NCI-H2081 (cell line): Measurements from ENCODE around the gene EPHA4.

ENCODE experiments used
- DNase-seq, 2 experiments: peaks; one replicate each; lab custom pipeline; 2025; lab: John Stamatoyannopoulos, UW

EPHA4 gene

DNA sequence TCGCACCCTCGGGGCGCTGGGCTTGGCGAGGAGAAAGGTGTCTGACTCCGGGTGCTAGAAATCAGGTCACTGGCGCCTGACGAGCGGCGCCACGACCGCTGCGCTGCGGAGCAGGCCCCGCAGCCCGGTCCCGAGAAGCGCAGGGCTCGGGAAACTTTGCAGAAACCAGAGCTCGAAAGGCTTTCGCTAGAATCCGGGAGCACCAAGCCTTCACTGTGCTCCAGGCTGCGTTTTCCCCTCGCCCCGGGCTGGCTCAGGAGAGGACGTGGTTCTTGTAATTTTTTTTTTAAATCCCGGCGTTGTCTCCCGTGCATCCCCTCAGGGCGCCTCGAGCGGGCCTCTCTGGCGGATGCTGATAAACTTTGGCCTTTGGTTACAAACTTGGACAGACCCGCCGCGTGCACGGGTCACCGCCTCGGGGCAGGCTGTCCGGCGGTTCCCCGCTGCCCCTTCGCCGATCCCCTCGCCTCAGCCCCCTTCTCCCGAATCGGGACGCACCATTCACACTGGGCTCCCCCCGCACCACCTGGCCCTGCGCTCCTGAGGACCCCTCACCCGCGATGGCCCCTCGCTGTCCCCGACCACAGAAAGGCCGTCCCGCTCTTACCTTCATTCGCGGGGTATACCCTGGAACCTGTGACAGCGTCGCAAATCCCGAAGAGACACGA lies 419 bp downstream of the EPHA4 start:
- DNase-seq: peak in 1 of 2 experiments; percentile 40

DNA sequence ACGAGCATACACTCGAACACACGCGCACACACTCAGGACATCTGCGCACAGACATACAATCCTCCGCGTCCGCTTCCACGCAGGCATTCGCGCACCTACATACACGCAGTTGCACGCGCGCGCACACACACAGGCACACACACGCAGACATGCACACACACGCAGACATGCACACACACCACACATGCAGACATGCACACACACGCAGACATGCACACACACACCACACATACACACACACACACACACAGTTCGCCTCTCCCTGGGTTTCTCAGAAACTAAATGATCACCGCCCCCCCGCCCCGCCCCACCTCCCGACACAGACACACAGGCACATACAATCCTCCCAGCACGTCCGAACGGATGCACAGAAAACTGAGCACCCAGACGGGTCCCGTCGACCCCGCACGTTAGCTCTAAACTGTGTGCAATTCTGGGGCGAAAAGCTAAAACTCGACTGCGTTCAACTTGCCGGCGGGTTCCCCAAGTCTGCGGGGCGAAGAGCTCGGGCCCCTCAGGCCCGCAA lies 1.0 kb downstream of the EPHA4 start:
- DNase-seq: peak in 1 of 2 experiments; percentile 40

GRCh38 chr2:221570321-221570935 lies 1.7 kb downstream of the EPHA4 start:
- peak; percentile 58 to 71 for DNase-seq

GRCh38 chr2:221569871-221570270 lies 2.2 kb downstream of the EPHA4 start:
- no peak for DNase-seq

DNA sequence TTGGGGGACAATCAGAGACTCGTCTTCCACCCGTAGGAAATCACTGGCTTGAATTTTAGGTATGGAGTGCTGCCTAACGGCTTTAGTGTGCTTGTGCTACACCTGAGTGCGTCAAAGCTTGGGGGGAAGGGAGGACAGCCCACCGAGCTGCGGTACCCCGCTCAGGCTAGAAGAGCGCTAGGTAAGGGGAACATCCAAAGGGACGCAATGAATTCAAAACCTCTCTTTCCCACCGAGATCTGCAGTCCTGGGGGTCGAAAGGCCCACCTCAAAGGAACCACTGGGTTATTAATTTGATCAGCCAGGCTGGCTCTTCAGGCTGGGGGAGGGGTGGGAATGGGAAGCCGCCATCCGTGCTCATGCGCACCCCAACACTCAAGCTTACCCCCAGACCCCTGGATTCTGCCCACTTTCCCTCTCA lies 2.7 kb downstream of the EPHA4 start:
- no peak for DNase-seq

GRCh38 chr2:221568299-221568698 lies 3.8 kb downstream of the EPHA4 start:
- DNase-seq: no peak

DNA sequence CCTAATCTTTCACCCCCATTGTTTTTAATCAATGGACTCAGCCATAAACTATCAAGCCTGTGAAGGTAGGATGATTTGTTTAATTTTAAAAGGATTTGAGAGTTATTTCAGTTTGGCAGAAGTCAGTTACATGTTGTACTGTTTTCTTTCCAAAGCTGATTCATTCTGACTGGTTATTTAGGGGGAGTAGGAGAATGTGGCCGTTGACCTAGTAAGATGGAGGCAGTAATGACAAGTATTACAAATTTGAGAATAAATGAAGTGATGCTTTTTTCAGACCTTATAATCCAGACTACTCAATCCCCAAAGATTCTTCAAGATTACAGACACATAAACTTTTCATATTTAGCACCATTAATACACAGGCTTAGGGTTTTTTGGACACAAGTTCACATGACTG lies 4.3 kb downstream of the EPHA4 start:
- no peak for DNase-seq

- DNase-seq: no peak
Measured at GRCh38 chr2:221567231-221567760, 4.8 kb downstream of the EPHA4 start.

- DNase-seq: no peak
Measured at GRCh38 chr2:221563270-221563985, 8.7 kb downstream of the EPHA4 start.

DNA sequence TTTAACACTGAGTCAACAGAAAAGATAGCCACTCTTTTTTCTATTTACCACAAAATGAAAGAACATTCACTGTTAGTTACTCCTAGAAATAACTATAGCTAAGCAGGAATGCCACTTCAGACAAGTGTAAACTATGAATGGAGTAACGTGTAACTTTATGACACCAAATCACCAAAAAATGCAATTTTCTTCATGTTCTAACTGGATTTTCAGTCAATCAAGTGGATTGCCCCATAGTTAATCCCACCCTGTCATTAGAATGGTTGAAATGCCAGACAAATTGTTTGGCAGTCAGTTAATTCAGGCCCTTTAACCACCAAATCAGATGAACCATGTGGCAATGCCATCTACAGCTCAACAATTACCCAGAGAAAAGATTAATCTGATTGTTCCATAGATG lies 9.9 kb downstream of the EPHA4 start:
- no peak for DNase-seq

- DNase-seq: no peak
Measured at GRCh38 chr2:221561770-221562169, 10.3 kb downstream of the EPHA4 start.

- DNase-seq: no peak
Measured at GRCh38 chr2:221559991-221560390, 12.1 kb downstream of the EPHA4 start.

DNA sequence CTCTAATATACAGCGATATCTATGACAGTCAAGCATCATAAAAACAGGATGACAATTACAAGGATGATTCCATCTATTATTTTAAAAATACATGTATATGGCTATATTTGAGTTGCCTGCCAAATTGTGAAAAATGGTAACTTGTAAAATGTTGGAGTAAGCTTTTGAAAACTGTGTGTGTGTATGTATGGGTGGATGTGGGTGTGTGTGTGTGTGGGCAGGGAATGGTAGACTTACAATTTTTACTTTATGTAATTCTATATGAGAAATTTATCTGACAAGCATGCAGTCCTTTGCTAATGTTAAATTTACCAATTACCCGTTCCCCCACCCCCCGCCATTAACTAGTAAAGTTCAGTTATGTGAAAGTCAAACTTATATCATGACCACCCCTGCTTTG lies 14.0 kb downstream of the EPHA4 start:
- no peak for DNase-seq

DNA sequence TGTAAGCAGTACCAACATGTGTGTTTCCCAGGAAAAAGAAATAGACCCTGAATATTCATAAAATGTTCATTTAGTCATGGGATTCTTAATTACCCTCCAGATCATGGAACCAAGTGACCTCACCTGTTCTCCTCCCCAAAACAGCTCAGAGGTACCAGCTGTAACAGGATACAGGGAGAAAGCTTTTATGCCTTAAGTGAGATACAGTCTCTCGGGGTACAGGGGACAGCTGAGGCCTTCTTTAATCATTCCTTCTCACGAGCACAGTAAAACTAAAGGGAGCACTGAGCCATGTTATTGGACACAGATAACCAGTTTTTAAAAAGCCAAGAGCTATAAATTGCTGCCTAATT lies 16.6 kb downstream of the EPHA4 start:
- DNase-seq: no peak

- DNase-seq: no peak
Measured at GRCh38 chr2:221554769-221555493, 17.2 kb downstream of the EPHA4 start.

GRCh38 chr2:221553333-221553732 lies 18.8 kb downstream of the EPHA4 start:
- DNase-seq: peak; percentile 28 to 83

DNA sequence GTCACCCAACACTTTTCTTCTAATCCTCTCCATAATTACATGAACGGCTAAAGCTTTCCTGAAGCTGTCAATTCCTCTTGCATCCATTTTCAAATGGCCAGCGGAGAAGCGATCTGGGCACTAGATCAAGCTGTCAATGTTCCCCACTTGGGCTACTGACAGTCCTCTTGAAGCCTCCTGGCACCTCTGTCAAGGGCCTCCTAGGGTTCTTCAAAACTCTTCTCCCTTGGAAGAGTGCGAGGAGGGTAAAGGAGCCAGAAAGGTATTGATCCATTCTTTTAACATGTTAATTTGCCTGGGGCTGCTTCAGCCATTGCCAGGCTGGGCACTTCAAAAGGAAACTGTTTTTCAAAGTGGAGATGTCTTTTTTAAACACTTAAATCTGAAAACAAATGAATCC lies 19.8 kb downstream of the EPHA4 start:
- DNase-seq: no peak

DNA sequence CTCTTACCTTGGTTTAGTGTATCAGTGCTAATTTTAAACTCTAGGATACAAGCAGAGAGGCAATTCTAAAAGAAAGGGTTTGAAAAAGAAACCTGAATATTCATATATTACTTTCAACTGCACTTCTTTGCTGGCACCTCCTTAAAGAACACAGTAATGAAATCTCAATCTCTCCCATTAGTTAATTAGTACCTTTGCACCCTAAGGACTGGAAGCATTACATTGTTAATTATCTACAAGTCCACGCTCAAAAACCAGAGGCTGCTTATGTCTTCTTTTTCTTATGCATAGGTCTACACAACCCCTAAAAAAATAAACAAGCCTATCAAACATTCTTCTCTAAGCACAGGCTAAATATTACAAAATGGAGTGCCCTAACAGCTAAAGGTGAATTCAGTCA lies 20.2 kb downstream of the EPHA4 start:
- DNase-seq: no peak

DNA sequence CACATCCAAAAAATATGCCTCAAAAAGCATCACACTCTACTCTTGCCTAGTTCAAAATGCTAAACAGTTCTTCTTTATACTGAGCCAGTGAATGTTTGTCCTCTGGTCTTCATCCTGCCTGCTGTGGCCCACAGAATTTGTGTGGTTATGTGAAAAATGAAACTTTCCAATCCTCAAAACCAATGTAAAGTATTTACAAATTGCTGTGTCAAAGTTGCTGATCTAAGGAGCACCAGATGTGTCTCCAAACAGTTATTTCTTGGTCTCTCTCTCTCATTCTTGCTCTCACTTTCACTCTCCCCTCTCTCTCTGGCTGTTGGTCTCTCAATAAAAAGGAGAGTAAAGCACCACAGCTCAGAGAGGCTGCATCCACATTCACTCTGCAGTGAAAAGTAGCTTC lies 23.0 kb downstream of the EPHA4 start:
- no peak for DNase-seq

DNA sequence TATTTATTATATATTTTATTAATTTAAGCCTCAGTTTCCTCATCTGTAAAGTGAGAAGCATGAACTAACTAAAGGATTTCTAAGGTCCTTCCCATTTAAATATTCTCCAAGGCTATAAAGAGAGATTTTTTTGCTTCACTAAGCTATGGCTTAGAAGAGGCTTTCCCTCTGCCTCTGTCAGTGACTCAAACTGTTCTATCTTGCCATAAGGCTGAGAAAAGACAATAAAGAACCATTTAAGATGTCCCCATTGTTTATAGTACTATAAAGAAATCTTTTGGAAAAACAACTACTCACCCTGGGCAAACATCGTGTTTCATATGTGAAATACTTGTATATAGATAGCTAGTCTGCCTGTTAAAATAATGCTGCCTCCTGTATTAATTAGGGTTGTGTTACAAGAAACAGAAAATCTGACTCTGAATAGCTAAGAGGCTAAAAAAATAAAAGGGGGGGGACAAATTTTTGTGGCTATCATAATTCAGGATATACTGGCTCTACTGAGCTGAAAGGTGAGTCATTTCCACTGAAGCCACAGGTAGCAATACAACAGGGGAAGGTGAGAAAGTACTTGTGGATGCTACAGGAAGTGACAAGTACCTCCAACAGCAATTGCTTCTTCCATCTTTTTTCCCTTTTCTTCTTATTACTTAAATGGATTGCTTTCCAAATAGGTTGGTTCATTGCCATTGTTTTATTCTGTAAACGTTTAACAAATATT lies 25.4 kb downstream of the EPHA4 start:
- DNase-seq: no peak

DNA sequence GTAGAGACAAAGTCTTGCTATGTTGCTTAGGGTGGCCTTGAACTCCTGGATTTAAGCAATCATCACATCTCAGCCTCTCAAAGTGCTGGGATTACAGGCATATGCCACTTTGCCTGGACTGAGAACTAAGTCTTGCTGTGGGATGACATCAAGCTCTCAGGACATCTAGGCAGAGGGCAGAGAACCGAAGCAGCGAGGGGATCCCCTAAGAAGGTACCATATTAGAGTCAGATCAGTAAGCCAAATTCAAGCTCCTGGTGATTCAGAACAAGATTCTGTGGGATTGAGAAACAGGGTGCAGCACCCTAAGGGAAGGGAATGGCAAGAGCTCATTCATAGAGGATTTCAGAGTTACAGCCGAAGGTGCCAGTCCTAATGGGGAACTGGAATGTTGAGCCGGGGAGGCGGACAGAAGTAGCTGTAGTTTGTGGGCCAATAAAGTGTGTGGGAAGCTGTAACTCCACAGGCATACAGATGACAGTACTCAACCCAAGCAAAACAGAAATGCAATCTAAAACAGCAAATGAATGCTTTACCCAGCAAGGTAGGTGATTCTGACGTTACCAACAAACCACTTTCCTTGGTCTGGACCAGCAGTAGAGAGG lies 30.9 kb downstream of the EPHA4 start:
- no peak for DNase-seq
